Stimulated activated CD8-positive, alpha-beta memory T cell treated with anti-CD3 and anti-CD28 coated beads, Interleukin-7, amount 100 ng/mL, for 24 hours (primary cell): ENCODE data around the gene TBX5.

ENCODE experiments used
- DNase-seq: peaks from one replicate; pipeline ENCODE4 v3.0.0-alpha.2; 2020; ENCODE audit warnings: low read depth

TBX5 gene

DNA sequence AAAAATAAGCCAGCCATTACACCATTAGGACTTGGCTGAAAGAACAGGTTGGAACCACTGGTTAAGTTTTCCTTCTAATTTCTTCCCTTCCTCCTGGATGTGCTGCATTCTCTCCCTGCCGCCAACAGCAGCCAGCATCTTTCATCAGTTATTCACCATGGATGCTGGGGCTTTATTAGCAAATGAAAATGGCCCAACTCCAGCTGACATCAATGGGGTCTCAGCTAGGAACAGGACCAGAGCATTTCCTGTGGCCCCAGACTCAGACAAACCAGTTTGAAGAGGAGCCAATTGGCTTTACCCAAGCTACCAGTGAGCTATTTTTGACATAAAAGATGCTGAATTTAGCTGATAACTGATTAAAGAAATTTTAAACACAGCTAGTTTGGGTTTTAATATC, 26.0 kb upstream of the TBX5 start:
- DNase-seq = no peak

GRCh38 chr12:114430306-114430705, 24.4 kb upstream of the TBX5 start:
- DNase-seq = no peak

- no peak for DNase-seq
Measured at GRCh38 chr12:114425031-114425626, 19.2 kb upstream of the TBX5 start.

DNA sequence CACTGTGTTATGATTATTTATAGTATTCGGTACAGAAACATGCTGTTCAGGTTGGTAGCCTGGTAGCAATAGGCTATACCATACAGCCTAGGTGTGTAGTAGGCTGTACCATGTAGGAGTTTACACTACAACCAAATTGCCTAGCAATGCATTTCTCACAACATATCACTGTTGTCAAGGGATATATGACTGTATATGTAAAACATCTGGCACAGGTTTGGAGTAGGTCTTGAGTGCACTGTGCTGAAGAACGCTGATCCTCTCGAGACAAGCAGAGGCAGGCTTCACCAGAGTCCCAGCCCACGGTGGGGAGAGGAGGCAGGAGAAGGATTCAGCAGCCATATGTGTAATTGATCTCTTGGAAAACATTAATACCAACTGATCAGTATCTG, 15.0 kb upstream of the TBX5 start:
- DNase-seq = no peak

GRCh38 chr12:114420182-114420943, 14.4 kb upstream of the TBX5 start:
- DNase-seq = no peak

- DNase-seq = no peak
Measured at GRCh38 chr12:114416028-114416427, 10.1 kb upstream of the TBX5 start.

DNA sequence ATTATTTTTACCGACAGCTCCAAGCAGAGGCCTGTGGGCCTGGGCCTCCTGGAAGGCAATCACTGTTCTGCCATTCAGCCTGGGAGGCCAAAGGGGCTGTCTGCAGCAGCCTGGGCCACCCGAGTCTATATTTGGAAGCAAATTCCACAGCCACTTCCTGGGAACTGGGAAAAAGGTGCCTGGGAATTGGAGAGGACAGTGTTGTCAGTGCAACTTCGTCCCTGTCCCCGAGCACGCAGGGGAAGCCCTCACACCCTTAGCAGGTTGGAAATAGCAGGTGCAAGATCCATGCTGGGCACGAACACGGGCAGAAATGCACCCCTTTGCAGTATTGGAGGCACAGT, 9.6 kb upstream of the TBX5 start:
- DNase-seq = no peak

GRCh38 chr12:114414866-114415524, 9.1 kb upstream of the TBX5 start:
- DNase-seq = no peak

- DNase-seq = no peak
Measured at GRCh38 chr12:114414031-114414865, 8.3 kb upstream of the TBX5 start.

- DNase-seq = no peak
Measured at GRCh38 chr12:114412825-114413749, 7.1 kb upstream of the TBX5 start.

DNA sequence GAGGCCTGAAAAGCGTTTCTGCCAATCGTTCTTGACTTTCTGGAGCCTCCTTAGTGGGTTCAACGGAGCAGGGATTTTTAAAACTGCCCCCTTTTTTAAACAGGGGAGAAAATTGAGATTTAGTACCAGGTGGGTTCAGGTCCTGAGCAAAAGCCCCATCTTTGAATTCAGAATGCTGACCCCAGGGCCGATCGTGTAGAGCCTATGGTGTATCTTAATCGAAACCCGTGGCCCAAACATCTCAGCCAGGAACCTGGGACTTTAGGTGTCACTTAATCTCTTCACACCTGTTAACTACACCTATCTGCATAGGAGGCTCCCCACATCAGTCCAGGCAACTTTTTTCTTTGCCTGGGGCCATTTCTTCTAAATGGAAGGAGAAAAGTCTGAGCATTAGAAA, 6.4 kb upstream of the TBX5 start:
- DNase-seq = no peak

DNA sequence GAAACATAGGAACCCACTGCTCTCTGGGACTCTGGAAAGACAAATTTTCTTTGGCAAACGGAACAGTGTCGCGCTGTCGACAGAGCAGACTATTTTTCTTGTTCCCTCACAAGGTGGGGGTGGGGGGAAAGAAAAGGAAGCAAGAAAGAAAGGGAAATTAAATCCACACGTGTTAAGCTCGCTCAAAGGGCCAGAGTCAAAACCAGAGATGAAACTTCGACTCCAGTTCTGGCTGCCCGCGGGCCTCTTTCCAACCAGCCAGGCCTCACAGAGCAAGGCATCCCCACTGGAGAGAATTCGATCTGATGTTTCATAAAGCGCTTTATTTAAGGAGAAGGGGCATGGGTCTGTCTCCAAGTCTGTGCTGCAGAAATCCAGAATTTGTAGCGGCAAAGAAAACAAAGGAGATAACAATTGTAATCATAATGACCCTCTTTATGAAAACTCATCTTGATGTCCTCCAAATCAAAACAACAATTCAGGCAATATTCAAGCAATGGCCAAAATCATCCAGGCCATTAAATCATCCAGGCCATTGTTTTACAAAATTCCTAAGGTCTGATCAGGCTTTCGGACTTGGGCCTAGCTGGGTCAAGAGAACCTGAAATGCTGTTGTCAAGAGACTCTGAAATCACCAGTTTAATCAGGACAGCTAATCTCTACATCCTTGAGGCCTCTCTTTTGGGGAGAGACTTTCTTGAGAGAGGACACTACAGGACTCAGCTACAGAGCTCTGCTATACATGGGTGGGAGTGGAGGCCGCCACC, 5.3 kb upstream of the TBX5 start:
- DNase-seq = no peak

DNA sequence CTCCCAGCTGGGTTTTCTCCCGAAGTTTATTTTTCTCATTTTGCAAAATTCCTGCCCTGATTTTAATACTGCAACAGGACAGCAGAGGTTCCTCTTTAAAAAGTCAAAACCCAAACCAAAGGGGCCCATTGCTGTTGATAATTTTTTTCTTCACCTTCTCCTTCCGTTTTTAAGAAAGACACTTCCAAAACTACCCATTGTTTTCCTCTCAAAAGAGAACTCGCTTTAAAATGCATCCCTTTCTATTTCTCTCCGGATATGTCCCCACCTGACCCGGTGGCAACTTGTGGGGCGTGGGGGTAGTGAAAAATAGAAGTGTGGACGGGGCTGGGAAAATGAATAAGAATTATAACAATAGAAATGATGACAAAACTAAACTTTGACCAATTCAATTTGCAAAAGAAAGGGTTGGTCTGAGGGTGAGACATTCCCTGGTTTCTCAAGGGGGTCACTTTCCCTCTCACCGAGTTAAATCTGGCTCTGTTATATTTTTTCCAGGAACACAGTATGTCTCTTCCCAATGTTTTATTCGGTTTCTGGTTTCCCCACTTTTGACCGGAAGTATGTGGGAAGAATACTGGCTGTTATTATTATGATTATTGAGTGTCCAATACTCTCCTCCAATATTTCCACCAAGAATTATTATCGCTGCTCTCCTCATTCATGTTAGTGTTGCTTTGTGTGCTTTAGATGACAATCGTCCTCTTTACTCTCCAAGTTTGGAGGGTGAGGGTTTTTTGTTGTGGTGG, 4.1 kb upstream of the TBX5 start:
- no peak for DNase-seq

- DNase-seq = no peak
Measured at GRCh38 chr12:114408886-114409851, 3.2 kb upstream of the TBX5 start.

GRCh38 chr12:114408471-114408885, 2.5 kb upstream of the TBX5 start:
- no peak for DNase-seq

DNA sequence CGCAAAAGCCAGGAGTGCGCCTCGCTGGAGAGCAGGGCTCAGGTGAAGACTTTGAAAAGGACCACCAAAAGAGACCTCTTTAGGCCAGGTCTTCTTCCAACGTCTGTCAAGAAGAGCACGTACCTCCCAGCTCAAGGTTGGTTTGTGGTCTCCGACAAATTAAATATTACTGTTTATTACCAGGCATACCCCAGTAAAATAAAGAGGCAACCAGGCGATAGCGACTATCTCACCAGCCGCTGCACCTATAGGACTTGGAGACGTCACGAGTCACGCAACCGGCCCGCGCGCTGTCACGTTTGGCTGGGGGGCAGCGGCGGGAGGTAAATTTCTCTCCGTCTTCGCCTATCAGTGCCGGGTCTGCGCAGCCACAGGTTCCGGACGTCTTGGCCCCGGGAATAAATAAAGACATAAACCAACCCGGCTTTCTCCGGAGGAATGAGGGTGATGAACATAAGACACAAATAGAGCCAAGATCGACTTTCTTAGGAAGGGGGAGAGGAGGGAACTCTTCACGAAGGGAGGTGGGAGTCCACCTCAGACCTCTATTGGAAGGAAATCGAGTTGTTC, 2.0 kb upstream of the TBX5 start:
- no peak for DNase-seq

DNA sequence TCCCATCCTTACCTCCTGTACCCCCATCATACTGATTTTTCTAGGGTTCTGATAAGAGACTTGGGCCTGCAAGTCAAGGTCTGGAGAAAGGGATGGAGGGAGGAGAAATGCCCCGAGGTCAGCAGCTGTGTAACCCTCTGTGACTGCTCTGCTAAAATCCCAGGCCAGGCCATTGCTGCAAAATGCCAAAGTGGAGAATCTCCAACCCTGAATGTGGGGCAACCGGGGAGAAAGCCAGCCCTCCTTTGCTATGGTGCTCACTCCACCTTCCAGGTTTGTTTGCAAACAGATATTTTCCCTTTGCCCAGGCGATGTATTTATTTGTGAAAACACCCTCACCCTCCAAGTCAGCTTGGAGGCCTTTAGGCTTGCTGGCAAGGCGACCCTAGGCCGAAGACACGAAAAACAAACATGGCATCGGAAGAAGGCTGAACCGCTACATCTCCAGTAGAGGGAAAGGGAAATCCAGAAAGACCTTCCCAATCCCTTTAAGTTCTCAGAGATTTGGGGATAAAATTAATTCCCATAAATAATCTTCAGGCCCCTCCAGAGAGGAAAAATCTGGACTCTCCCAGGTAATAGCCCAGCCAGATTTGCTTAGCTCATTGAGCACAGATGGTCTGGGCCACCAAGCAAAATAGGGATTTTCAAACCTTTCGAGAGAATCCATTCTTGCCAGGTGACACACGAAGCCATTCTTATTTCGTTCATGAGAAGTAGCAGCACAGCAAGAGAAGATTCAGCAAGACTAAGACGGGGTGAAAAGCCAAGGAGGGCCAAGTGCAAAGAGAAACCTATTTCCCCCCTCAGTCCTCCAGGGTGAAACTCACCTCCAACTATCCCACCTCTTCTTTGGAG, 1.3 kb upstream of the TBX5 start:
- no peak for DNase-seq
